ENCODE measurements around the gene SRGAP2B.
"Not testable (repeated sequence)": the region's sequence is repeated elsewhere in the genome, so short reads cannot be mapped to it uniquely, and the experiment has no call there.

The SRGAP2B gene

DNA sequence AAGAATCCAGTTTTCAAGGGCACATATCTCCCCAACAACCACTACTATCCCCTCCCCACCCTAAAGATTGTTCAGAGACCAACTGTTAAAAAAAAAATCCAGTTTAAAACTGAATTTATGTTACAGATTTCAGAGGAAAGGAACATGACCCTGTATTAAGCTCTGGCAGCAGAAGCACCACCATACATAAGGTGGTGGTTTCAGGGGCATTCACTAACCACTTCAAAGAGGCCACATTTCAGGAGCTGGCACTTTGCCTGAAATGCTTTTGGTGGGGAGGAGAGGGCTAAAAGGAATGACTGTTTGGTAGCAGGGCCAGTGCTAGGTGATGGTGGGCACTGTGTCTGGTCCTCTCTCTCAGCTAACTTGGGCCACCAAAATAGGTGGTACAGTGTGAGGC is 176.0 kb downstream of the SRGAP2B start:
- not testable (repeated sequence) for H3K4me3 ChIP-seq

DNA sequence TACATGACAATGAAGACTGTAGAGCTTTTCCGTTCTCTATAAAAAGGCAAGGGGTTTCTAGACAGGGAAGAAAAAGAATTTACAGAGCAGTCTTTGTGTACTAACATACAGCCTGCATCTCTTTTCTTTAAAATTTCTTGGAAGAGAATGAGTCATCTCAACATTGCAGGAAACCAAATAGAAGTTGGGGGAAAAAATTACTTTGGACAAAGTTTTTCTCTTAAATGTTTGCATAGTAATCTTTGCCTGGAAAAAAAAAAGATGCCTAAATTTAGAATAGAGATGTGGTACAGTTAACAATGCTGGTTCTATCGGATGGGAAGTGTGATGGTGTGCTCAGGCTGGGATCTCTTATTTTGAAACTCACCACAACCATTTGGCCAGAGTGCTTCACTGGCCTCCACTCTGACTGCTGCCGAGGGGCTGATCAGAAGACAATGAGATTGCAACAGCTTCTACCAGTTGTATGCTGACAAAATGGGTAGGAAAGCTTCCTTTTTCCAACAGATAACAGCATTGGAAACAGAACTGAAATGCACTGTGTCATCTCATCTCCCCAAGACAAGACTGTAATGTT is 177.0 kb downstream of the SRGAP2B start:
- H3K27ac ChIP-seq, H3K4me3 ChIP-seq: not testable (repeated sequence)

More for the DNA sequence above, 176.0 kb downstream of the SRGAP2B start:
- not testable (repeated sequence) for H3K27ac ChIP-seq

DNA sequence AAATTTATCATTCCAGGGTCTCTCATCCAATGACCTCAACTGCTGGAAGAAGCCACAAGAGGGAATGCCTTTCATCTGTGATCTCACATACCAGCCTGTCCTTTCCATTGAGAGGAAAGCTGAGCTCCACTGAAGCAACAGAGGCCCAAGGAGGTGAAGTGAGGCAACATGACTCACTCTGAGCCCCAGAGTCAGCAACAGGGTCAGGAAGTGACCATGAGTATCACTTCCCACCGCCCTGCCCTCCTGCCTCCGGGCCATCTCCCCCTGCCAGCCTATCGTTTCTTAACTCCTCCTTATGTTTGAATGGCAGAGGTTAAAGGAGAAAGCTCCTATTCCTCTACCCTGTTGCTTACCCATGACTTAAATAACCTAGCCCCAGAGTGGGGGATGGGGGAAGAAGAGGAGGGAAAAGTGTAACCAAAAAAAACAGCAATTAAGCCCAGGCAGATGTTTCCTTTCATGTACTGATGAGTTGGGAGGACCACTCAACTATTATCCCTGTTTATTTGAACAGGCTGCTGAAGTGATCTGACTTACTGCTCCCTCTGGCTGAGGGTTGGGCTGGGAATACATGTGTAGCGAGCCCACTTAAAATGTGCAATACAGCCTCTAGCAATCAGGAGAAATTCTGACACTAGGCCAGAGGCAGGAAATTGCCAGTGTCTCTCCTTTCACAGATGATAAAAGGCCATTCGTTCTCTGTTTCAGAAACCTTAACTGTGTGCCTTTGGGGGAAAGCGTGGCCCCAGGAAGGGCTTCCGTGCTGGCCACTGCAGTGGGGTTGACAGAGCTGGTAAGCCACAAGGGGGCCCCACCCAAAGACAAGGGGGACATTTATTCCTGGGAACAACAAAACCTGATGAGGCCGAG is 177.7 kb downstream of the SRGAP2B start:
- H3K4me3 ChIP-seq, H3K27ac ChIP-seq: not testable (repeated sequence)

DNA sequence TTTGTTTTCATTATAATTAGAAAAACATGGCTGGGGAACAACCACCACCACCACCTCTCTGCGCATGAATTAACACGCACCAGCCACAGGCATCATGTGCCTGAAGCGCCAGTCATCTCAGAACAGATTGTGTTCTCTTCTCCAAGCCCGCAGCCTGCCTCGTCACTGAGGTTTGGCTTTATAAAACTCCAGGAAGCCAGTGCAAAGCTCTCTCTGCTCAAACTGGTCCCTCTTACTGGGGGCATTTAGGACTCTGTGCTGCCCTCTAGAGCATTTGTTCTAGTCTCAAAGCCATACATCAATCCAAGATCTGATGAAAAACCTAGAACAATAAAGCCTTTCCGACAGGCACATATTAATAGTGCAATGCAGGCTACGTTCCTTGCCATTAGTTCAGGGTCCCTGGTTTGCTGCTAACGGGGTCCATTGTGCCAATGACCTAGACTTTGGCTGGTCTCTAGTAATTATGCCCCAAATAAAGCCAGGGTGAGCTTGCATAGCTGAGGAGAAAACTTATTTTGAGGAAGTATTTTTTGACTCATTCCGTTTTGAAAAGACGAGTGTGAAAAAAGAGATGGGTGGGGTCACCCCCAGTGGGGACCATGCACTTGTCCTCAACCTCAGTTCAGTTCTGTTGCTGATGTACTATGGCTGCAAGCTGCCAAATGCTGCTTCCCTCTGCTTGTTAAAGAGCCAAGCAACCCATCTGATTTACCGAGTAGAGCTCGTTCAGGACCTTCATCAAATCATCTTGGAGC is 181.0 kb downstream of the SRGAP2B start:
- H3K4me3 ChIP-seq, H3K27ac ChIP-seq: not testable (repeated sequence)

DNA sequence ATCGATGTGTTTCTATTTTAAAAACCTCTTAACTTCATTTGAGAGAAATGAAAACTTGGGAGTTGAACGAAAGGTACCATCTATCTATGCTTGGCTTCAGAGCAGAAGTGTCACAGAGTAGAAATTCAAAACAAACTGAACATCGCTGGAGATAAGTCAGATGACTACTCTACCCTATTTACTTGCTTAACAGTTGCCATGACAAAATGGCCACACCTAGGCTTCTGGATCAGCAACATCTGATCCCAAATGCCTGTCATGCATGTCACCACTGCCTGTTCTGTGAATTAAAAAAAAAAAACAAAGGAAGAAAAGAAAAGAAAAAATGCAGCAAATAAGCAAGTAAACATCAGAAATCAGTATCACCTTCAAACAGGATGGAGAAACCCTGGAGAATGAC is 181.7 kb downstream of the SRGAP2B start:
- H3K4me3 ChIP-seq, H3K27ac ChIP-seq: not testable (repeated sequence)

DNA sequence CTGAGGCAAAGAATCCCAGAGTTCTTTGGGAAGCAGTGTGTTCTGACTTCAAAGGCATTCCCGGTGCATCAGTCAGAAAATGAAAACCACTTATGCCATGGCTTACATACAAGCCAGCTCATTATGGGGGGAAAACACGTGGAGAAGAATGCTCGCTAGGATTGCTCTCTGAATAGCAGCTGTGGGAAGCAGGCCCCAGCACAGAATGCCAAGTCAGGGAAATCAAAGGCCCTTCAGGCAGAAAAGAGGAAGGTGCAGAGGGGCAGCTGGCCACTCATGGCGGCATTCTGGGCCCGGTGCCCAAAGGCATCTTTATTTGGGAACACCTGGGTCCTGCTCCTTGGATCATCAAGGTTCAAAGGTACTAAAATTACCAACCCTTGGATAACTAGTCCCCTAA is 184.4 kb downstream of the SRGAP2B start:
- not testable (repeated sequence) for H3K4me3 ChIP-seq, H3K27ac ChIP-seq

DNA sequence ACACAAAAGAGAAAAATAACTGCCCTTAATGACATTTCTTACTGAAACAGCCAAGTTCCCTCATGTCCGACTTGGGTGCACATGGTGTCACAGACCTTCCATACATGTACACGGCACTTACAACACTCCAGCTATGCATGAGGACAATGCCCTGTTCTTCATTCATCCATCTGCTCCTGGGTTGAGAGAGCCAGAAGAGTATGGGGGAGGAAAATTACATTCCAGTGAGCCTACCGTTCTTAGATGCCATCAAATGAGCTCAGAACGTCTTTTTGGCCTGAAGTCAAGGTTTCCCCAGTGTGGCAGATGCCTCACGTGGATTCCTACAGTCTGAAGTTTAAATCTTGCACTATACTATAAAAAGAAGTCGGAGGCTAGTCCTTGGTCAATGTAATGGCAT is 194.3 kb downstream of the SRGAP2B start:
- not testable (repeated sequence) for H3K27ac ChIP-seq, H3K4me3 ChIP-seq

DNA sequence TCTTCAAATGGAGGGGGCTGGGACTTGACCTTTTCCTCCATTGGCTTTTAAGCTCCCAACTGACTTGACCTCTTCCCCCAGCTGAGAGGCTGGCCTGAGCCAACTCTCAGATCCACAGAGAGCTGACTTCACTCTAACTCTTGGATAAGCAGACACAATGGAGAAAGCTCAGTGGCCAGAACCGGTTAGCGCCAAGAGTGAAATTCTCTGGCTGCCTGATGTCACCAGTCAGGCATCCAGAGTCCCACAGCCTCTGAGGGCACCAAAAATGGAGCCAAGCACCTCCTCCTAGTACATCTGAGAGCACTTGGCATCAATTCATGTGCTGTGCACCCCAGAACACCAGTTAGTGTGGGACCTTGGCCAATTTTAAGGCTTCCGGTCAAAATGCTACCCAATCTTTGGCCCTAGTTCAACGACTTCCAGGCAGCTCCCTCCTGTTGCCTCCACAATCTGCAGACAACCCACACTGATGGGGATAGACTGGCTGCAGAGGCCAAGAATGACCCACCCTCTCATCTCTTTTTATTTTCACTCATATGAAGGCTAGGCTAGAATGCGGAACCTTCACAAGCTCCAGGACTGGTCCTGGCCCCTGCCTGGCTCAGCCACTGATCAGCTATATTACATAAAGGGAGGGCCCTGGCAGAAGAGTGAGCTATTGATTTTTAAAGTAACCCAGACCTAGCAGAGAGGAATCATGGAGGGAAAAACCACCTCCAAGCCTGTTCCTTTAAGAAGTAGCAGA is 200.5 kb downstream of the SRGAP2B start:
- not testable (repeated sequence) for H3K4me3 ChIP-seq, H3K27ac ChIP-seq

DNA sequence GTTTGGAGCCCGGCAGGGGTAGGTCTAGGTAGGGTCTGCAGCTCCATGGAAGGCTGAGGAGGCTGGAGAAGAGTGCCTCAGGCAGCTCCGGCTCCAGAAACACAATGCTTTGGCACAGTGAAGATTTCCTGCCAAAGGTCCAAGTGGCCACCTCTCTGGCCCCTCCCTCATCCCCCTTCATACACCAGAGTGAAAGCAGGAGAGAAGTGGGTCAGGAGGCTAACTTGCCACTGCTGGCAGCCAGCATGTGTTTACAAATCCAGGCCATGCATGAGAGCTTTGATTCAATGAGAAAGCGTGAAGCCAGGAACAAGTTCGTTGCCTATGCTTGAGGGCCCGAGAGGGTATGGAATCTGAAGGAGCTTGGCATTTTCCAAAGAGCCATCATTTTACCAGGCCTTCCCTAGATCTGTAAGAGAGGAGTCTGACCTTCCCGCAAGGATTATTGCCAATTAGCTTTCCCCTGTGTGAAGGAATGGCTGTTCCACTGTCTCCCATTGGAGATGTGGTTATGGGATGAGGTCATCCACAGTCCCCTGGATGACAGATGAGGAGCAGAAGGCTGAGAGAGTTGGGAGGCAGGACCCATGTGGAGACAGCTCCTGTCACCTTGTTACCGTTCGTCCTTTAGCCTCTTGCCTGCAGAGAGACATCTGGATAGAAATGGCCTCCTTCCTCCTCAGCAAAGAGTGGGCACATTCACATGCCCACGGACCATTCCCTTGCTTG is 201.3 kb downstream of the SRGAP2B start:
- H3K27ac ChIP-seq, H3K4me3 ChIP-seq: not testable (repeated sequence)

DNA sequence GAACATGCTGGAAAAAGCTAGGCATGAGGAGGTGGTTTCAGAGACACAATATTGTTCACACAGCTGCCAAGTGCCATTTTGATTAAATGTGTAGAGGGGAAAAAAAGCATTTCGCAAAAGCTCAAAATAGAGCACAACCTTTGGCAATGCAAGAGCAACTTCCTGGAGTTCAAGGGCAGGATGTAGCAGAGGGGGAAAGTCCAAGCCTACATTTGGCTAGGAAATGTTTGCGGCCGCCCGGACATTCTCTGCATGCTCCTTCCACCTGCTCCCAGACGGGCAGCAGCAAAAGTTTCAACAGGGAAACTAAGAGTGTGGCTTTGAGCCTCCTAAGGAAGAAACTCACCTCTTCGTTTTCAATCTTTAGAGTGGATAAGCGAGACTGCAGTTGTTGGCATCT is 202.1 kb downstream of the SRGAP2B start:
- H3K27ac ChIP-seq, H3K4me3 ChIP-seq: not testable (repeated sequence)

DNA sequence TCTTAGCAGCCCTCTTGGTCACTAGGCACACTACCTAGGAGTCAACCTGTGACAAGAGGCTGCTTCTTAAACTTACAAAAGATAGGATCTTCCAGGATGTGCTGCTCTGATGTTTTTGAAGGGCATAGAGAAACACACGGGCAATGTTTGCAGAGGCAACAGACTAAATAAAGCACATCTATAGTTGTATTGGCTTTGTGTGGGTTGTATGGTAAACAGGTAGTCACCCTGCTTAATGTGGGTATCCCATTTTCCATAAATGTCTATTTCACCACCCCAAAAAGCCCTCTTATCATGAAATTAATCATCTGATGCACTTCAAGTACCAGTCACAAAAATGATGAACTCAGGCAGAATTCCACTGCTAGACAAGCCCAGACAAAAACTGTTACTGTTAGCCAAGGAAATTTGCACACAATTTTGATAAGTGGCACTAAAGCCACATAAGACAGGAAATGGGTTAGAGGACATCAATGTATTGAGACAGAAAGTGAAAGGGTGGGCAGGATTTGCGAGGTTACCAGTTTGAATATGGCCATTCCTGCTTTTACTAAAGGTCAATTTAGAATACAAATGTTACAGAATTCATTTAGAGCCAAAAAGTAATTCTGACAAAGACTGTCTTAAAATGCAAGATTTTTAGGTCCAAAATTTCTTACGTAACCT is 205.5 kb downstream of the SRGAP2B start:
- H3K27ac ChIP-seq, H3K4me3 ChIP-seq: not testable (repeated sequence)

DNA sequence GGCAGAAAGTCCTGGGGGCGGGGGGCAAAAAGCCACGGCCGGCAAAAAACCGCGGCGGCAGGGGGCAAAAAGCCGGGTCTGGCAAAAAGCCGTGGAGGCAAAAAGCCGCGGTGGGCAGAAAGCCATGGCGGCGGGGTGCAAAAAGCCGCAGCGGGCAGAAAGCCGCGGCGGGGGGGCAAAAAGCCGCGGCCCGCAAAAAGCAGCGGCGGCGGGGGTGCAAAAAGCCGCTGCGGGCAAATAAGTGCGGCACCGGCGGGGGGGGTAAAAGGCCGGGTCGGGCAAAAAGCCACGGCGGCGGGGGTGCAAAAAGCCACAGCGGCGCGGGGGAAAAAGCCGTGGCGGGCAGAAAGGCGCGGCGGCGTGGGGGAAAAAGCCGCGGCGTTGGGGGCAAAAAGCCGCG is 212.1 kb downstream of the SRGAP2B start:
- Histone ChIP-seq H3K27ac (peak overlapping the region in 2 of 21 experiments; percentile 9 to 46), H3K4me3 (peak overlapping the region; percentile 8 to 55 (median 44))

DNA sequence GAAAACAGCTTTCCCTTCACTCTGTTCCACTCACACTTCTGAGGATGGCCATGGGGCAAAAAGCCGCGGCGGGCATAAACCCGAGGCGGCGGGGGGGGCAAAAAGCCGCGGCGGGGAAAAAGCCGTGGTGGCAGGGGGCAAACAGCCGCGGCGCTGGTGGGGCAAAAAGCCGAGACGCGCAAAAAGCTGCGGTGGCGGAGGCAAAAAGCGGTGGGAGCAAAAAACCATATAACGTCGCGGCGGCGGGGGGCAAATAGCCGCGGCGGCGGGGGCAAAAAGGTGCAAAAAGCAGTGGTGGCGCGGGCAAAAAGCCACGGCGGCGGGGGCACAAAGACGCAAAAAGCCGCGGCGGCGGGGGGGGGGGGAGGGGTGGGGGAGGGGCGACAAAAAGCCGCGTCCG is 212.8 kb downstream of the SRGAP2B start:
- peak overlapping the region in 2 of 7 experiments; percentile 38 to 45 for H3K4me3 ChIP-seq
- H3K27ac ChIP-seq: not testable (repeated sequence)

DNA sequence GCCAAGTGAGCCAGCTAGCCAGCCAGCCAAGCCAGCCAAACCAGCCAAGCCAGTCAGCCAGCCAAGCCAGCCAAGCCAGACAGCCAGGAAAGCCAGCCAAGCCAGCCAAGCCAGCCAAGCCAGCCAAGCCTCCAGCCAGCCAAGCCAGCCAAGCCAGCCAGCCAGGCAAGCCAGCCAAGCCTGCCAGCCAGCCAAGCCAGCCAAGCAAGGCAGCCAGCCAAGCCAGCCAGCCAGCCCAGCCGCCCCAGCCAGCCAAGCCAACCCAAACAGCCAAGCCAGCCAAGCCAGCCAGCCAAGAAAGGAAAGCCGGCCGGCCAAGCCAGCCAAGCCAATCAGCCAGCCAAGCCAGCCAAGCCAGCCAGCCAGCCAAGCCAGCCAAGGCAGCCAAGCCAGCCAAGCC is 236.5 kb downstream of the SRGAP2B start:
- H3K27ac ChIP-seq, H3K4me3 ChIP-seq: not testable (repeated sequence)

All from skin epidermis (tissue), 12 donors.